NCI-H1417 treated with DMSO at 0.1 percent for 48 hours (cell line): Measurements from ENCODE around the gene PMIS2.

ENCODE experiments used
- DNase-seq: peaks from one replicate; lab custom pipeline; 2025; lab: John Stamatoyannopoulos, UW

PMIS2 gene

DNA sequence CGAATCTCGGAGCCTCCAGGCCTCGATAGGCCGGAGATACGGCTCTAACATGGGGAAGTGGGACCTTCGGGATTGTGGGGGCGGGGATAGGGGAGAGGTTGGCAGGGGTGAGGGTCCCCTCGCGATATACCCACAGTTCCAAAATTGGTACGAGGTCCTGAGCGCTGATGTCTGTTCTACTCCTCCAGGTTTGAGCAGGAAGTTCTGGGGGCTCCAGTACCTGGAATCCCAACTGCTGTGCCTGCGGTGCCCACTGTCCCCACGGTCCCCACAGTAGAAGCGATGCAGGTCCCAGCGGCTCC is 43.3 kb downstream of the PMIS2 start:
- no peak for DNase-seq

DNA sequence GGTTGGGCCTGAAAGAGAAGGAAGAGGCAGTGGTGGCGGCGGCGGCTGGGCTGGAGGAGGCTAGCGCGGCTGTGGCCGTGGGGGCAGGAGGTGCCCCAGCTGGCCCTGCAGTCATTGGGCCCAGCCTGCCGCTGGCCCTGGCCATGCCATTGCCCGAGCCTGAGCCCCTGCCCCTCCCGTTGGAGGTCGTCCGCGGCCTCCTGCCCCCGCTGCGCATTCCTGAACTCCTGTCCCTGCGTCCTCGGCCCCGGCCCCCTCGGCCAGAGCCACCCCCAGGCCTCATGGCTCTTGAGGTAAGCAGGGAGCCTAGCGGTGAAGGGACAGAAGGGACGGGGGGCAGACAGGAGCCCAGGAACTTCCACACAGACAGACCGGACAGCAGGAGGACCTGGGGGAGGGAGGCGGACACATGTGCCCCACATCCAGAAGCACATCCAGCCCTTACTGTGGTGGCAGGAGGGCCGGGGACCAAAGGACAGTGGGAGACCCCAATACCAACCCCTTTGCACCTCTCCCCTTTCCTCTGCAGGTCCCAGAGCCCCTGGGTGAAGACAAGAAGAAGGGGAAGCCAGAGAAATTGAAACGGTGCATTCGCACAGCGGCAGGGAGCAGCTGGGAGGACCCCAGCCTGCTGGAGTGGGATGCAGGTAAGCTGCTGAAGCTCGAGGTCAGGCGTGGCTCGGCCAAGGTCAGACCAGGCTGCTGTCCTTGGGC is 47.9 kb downstream of the PMIS2 start:
- no peak for DNase-seq

DNA sequence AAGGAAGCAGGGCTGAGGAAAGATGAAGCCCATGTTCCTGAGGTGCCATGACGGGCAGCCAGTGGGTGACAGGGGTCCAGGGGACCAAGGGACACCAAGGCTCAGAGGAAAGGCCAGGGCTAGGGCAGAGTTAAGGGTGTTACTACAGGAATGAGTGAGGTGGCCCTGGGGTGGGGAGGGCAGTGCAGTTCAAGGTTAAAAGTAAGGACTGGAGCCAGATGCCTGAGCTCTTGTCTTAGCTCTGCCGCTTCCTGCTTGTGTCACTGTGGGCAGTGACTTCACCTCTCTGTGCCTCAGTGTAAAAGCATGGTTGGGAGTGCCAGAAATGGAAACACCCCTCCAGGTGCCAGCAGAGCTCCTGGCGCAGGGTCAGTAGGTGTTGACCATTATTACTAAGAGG is 50.7 kb downstream of the PMIS2 start:
- DNase-seq: no peak
